Stimulated activated CD4-positive, alpha-beta T cell treated with anti-CD3 and anti-CD28 coated beads, Interleukin-1b, Interleukin-23, amount 100 ng/mL, for 4 hours (primary cell): ENCODE data around the gene KCNIP4.

ENCODE experiments used
- DNase-seq, 2 donors: peaks; one replicate each; pipeline ENCODE4 v3.0.0-alpha.2; 2020; ENCODE audit warnings: low read depth in 2 of 2

The KCNIP4 gene

GRCh38 chr4:21061902-21062301 lies 886.7 kb downstream of the KCNIP4 start:
- DNase-seq, result no peak

GRCh38 chr4:21046141-21046540 lies 902.4 kb downstream of the KCNIP4 start:
- DNase-seq, result no peak

- DNase-seq, result no peak
Measured at GRCh38 chr4:21045119-21045518, 903.5 kb downstream of the KCNIP4 start.

- DNase-seq, result no peak
Measured at GRCh38 chr4:21041708-21042107, 906.9 kb downstream of the KCNIP4 start.

- no peak for DNase-seq
Measured at GRCh38 chr4:21034728-21035127, 913.8 kb downstream of the KCNIP4 start.

GRCh38 chr4:21032089-21032645 lies 916.4 kb downstream of the KCNIP4 start:
- DNase-seq, result no peak

GRCh38 chr4:21018817-21019216 lies 929.8 kb downstream of the KCNIP4 start:
- no peak for DNase-seq

- no peak for DNase-seq
Measured at GRCh38 chr4:21013501-21013900, 935.1 kb downstream of the KCNIP4 start.

GRCh38 chr4:21012851-21013331 lies 935.7 kb downstream of the KCNIP4 start:
- no peak for DNase-seq

GRCh38 chr4:21011106-21011505 lies 937.5 kb downstream of the KCNIP4 start:
- DNase-seq, result no peak

GRCh38 chr4:21009956-21010355 lies 938.6 kb downstream of the KCNIP4 start:
- no peak for DNase-seq

- no peak for DNase-seq
Measured at GRCh38 chr4:21005647-21006046, 942.9 kb downstream of the KCNIP4 start.

- DNase-seq, result no peak
Measured at GRCh38 chr4:21002976-21003375, 945.6 kb downstream of the KCNIP4 start.

GRCh38 chr4:21002286-21002685 lies 946.3 kb downstream of the KCNIP4 start:
- no peak for DNase-seq

GRCh38 chr4:21001490-21001889 lies 947.1 kb downstream of the KCNIP4 start:
- no peak for DNase-seq

GRCh38 chr4:20997886-20998285 lies 950.7 kb downstream of the KCNIP4 start:
- DNase-seq, result no peak

- DNase-seq, result no peak
Measured at GRCh38 chr4:20995610-20996009, 953.0 kb downstream of the KCNIP4 start.

GRCh38 chr4:20995015-20995414 lies 953.6 kb downstream of the KCNIP4 start:
- no peak for DNase-seq

GRCh38 chr4:20992002-20992401 lies 956.6 kb downstream of the KCNIP4 start:
- no peak for DNase-seq

GRCh38 chr4:20987191-20987590 lies 961.4 kb downstream of the KCNIP4 start:
- DNase-seq, result no peak

GRCh38 chr4:20984576-20984836 lies 964.1 kb downstream of the KCNIP4 start:
- no peak for DNase-seq

GRCh38 chr4:20983763-20984575 lies 964.6 kb downstream of the KCNIP4 start:
- no peak for DNase-seq

GRCh38 chr4:20982544-20982943 lies 966.0 kb downstream of the KCNIP4 start:
- no peak for DNase-seq

- DNase-seq, result no peak
Measured at GRCh38 chr4:20960291-20960690, 988.3 kb downstream of the KCNIP4 start.
